Ishikawa (cell line): Measurements from ENCODE around the gene DPF1.

Source experiments
- CEBPB ChIP-seq: IDR thresholded peaks from 2 replicates; pipeline ENCODE4 v1.6.1; 2012
- CREB1 ChIP-seq: IDR thresholded peaks from 2 replicates; pipeline ENCODE4 v1.6.1; 2012; ENCODE audit warnings: low read depth
- EGR1 ChIP-seq: IDR thresholded peaks from 2 replicates; pipeline ENCODE4 v1.6.1; 2012
- EP300 ChIP-seq: IDR thresholded peaks from 2 replicates; pipeline ENCODE4 v1.6.1; 2012; ENCODE audit warnings: borderline replicate concordance
- FOXM1 ChIP-seq: IDR thresholded peaks from 2 replicates; pipeline ENCODE4 v1.6.1; 2012; ENCODE audit warnings: low read depth, borderline replicate concordance
- NFIC ChIP-seq: IDR thresholded peaks from 2 replicates; pipeline ENCODE4 v1.6.1; 2012
- RAD21 ChIP-seq: IDR thresholded peaks from 2 replicates; pipeline ENCODE4 v1.6.1; 2012; ENCODE audit warnings: low read depth
- REST ChIP-seq: IDR thresholded peaks from 2 replicates; pipeline ENCODE4 v1.6.1; 2012; ENCODE audit warnings: low read depth, mild to moderate bottlenecking
- TAF1 ChIP-seq: IDR thresholded peaks from 2 replicates; pipeline ENCODE4 v1.6.1; 2012; ENCODE audit warnings: low read depth, mild to moderate bottlenecking
- TCF12 ChIP-seq: IDR thresholded peaks from 2 replicates; pipeline ENCODE4 v1.6.1; 2012; ENCODE audit warnings: low read depth
- TEAD4 ChIP-seq: IDR thresholded peaks from 2 replicates; pipeline ENCODE4 v1.6.1; 2012
- USF1 ChIP-seq: IDR thresholded peaks from 2 replicates; pipeline ENCODE4 v1.6.1; 2012
- YY1 ChIP-seq: IDR thresholded peaks from 2 replicates; pipeline ENCODE4 v1.6.1; 2012; ENCODE audit warnings: low read depth

- TF ChIP-seq EP300 (no peak), RAD21 (no peak), REST (no peak), TAF1 (no peak), NFIC (no peak), CEBPB (no peak), EGR1 (no peak), FOXM1 (no peak), YY1 (no peak), CREB1 (no peak), TCF12 (no peak), TEAD4 (no peak), USF1 (no peak)
These were observed 5.8 kb downstream of the DPF1 start for GRCh38 chr19:38218204-38218603.
